Dermis blood vessel endothelial cell (primary cell): ENCODE measurements around the gene IRF2BP2. TPM values are rescaled to one million over a fixed set of nuclear protein-coding genes. Genes with fewer than 3 reads are reported as not detected.
A peak's percentile ranks its signal among the peaks of the same experiment; 100 is the strongest.

ENCODE experiments used
- DNase-seq: peaks from one replicate; pipeline ENCODE4 v3.0.0; 2010
- total RNA-seq: library from RNA; depleted of rRNA; stranded (reverse); fragments of >200 nt; gene quantifications from 2 replicates; pipeline ENCODE4 v1.2.3, GENCODE V29; 2014

Gene IRF2BP2
- total RNA-seq, 1 donor from 2014 or later: 104 TPM

- no peak for DNase-seq
Observed at GRCh38 chr1:234582681-234583301, 27.2 kb downstream of the IRF2BP2 start.

- DNase-seq: no peak
Observed at GRCh38 chr1:234582186-234582585, 27.8 kb downstream of the IRF2BP2 start.

GRCh38 chr1:234581063-234581714, 28.8 kb downstream of the IRF2BP2 start:
- no peak for DNase-seq

GRCh38 chr1:234579967-234580366, 30.0 kb downstream of the IRF2BP2 start:
- peak; percentile 27 for DNase-seq

- DNase-seq: no peak
Observed at GRCh38 chr1:234578735-234579134, 31.2 kb downstream of the IRF2BP2 start.

- no peak for DNase-seq
Observed at GRCh38 chr1:234578087-234578486, 31.9 kb downstream of the IRF2BP2 start.

GRCh38 chr1:234573711-234574299, 36.2 kb downstream of the IRF2BP2 start:
- no peak for DNase-seq

GRCh38 chr1:234572966-234573365, 37.0 kb downstream of the IRF2BP2 start:
- DNase-seq: no peak

- no peak for DNase-seq
Observed at GRCh38 chr1:234571702-234572101, 38.3 kb downstream of the IRF2BP2 start.

- no peak for DNase-seq
Observed at GRCh38 chr1:234570329-234571120, 39.5 kb downstream of the IRF2BP2 start.

- no peak for DNase-seq
Observed at GRCh38 chr1:234568345-234568744, 41.6 kb downstream of the IRF2BP2 start.

GRCh38 chr1:234565132-234565531, 44.8 kb downstream of the IRF2BP2 start:
- DNase-seq: no peak

- peak; percentile 50 for DNase-seq
Observed at GRCh38 chr1:234564035-234565029, 45.6 kb downstream of the IRF2BP2 start.

GRCh38 chr1:234562334-234562733, 47.6 kb downstream of the IRF2BP2 start:
- no peak for DNase-seq

GRCh38 chr1:234561319-234561718, 48.7 kb downstream of the IRF2BP2 start:
- DNase-seq: no peak

- DNase-seq: no peak
Observed at GRCh38 chr1:234559902-234560676, 49.9 kb downstream of the IRF2BP2 start.

GRCh38 chr1:234559152-234559901, 50.7 kb downstream of the IRF2BP2 start:
- no peak for DNase-seq

- DNase-seq: no peak
Observed at GRCh38 chr1:234558330-234558836, 51.6 kb downstream of the IRF2BP2 start.

GRCh38 chr1:234556245-234556943, 53.6 kb downstream of the IRF2BP2 start:
- DNase-seq: no peak
